PFSK-1 (cell line): ENCODE data around the gene ZNF8.

Experiments
- TAF1 ChIP-seq: IDR thresholded peaks from 2 replicates; pipeline ENCODE4 v1.6.1; 2012; ENCODE audit warnings: low read length, control low read depth, borderline replicate concordance; ENCODE audit not compliant: insufficient read depth
- TF ChIP-seq, protein P1 (sequence below), 2 experiments: IDR thresholded peaks; 2 replicates each; pipeline versions ENCODE4 v1.6.1 to v1.8.0; 2011 to 2012; ENCODE audit warnings: low read depth in 2 of 2, low read length in 2 of 2, control low read depth in 1 of 2, inconsistent platforms in 1 of 2, mild to moderate bottlenecking in 1 of 2, moderate library complexity in 1 of 2; ENCODE audit not compliant: insufficient read depth in 1 of 2

DNA sequence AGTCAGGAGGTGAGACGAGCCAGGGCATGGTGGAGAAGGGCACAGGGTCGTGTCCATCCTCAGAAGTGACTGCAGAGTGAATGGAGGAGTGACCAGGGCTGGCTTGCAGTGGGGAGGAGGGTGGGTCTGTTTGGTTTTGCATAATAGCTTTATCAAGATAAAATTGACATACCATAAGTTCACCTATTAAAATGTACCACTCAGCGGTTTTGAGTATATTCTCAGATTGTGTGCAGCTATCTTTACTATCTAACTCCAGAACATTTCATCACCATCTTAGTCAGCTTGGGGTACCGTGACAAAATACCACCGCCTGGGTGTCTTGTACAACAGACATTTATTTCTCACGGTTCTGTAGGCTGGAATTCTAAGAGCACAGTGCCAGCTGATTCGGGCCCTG is 13.2 kb downstream of the ZNF8 start:
- TF ChIP-seq, protein P1, sequence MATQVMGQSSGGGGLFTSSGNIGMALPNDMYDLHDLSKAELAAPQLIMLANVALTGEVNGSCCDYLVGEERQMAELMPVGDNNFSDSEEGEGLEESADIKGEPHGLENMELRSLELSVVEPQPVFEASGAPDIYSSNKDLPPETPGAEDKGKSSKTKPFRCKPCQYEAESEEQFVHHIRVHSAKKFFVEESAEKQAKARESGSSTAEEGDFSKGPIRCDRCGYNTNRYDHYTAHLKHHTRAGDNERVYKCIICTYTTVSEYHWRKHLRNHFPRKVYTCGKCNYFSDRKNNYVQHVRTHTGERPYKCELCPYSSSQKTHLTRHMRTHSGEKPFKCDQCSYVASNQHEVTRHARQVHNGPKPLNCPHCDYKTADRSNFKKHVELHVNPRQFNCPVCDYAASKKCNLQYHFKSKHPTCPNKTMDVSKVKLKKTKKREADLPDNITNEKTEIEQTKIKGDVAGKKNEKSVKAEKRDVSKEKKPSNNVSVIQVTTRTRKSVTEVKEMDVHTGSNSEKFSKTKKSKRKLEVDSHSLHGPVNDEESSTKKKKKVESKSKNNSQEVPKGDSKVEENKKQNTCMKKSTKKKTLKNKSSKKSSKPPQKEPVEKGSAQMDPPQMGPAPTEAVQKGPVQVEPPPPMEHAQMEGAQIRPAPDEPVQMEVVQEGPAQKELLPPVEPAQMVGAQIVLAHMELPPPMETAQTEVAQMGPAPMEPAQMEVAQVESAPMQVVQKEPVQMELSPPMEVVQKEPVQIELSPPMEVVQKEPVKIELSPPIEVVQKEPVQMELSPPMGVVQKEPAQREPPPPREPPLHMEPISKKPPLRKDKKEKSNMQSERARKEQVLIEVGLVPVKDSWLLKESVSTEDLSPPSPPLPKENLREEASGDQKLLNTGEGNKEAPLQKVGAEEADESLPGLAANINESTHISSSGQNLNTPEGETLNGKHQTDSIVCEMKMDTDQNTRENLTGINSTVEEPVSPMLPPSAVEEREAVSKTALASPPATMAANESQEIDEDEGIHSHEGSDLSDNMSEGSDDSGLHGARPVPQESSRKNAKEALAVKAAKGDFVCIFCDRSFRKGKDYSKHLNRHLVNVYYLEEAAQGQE (IDR thresholded peaks at IDR 0.05; ENCODE audit: insufficient read depth in 1 of 2, low read depth in 2 of 2, low read length in 2 of 2), result no peak
- no peak for TF ChIP-seq TAF1
